NCI-H345 treated with DMSO at 0.1 percent for 48 hours (cell line): ENCODE measurements around the gene ATR.
"Not testable (repeated sequence)": the region's sequence is repeated elsewhere in the genome, so short reads cannot be mapped to it uniquely, and the experiment has no call there.

ENCODE experiments used
- DNase-seq: peaks from one replicate; lab custom pipeline; 2025; ENCODE audit not compliant: unreplicated experiment; lab: John Stamatoyannopoulos, UW

Gene ATR

DNA sequence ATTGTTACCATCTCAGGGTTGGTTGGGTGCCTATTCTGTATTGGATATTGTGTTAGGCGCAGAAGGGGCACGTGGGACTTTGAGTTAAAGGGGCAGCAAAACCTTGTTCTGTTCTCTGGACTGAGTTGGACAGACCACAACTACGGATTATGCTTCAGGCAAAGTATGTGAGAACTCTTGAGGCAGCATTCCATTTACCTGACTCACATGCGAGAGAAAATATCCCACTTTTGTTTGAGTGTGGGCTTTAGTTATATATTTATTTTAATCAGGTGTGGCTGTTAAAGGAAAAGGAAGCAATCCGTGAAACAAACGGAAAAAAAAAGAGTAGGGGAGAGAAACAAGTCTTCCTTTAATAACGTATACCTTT is 17.0 kb upstream of the ATR start:
- DNase-seq: no peak

GRCh38 chr3:142595141-142595540 is 16.6 kb upstream of the ATR start:
- no peak for DNase-seq

DNA sequence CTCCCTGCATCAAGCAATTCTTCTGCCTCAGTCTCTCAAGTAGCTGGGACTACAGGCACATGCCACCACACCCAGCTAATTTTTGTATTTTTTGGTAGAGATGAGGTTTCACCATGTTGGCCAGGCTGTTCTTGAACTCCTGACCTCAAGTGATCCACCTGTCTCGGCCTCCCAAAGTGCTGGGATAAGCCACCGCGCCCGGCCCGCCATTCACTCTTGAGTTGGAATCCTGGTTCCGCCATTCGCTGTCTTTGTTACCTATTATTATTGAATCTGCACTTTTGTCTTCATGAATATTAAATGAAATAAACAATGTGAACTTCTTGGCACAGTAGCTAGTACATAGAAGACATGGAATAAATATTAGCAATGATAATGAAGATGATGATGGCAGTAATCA is 13.7 kb upstream of the ATR start:
- DNase-seq: not testable (repeated sequence)

DNA sequence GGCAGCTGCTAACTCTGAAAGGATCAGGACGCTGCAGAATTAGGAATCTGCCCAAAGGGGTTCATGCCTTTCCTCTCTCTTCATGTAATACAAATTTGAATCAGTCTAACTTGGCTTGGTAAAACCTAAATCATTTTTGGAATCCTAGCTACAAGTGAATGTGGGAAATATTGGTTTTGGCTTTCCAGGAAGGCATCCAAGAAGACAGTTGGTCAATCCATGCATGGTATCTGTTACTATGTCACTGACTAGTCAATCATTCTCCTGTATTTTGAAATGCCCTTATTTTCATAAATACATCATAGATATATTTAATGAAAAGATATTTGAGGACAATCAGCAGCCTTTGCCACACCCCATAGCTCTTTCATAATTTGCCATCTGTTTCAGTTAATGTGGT is 10.2 kb upstream of the ATR start:
- DNase-seq: no peak

DNA sequence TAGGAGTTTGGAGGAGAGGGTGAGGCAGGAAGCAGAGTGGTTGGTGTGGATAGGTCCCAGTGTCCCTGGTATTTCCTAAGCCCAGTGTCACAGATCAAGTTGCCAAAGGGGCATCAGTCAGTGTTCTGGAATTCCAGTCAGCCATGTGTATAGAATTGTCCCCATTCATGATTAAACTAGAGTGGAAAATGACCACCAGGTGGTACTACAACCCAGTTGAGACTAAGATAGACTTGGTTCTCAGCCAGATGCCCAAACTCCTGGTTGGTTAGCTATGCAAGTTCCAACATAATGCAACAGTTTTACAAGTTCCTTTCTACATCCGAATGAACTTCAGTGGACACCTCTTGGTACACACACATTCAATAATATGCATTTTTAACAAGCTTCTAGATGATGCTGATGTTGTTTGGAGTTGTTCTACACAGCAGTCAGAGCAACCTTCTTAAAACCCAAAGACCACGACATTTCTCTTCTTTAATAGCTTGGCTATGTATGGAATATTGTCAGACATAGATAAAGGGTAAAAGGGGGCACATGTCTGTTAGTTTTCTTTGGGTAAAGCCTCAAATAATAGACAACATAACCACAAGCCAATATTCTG is 8.4 kb upstream of the ATR start:
- peak; percentile 36 for DNase-seq

- DNase-seq: not testable (repeated sequence)
Observed at GRCh38 chr3:142581070-142581469, 2.5 kb upstream of the ATR start.

DNA sequence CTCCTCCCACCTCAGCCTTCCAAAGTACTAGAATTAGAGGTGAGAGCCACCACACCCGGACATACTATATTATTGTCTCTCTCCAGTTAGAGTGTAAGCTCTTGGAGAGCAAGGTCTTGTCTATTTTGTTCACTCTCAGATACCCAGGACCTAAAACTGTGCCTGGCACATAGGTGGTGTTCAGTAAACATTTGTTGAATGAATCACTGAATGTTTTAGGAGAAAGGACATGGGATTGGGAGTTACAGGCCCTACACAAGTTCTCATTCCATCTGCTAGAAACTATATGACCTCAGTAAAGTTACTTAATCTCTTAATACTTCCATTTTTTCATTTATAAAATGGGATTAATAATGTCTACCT is 1.5 kb upstream of the ATR start:
- DNase-seq: no peak

- no peak for DNase-seq
Observed at GRCh38 chr3:142577696-142578328, 721 bp downstream of the ATR start.

DNA sequence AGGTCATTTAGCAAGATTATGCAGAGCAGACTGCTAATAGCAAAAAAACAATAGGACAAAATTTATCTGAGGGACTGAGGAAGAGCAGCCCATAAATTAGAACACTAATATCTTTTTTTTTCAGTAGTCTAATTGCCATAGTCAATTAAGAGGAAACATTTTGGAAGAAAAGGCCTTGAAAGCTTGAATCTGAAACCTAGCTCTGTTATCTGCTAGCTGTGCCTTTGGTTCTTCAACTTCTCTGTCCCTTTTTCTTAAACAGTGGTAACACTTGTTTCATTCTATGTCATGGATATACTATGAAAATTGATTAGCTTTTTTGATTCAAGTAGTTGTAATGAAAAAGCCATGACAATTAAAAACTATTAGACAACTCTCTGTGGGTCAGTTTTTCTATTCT is 1.7 kb downstream of the ATR start:
- DNase-seq: no peak

DNA sequence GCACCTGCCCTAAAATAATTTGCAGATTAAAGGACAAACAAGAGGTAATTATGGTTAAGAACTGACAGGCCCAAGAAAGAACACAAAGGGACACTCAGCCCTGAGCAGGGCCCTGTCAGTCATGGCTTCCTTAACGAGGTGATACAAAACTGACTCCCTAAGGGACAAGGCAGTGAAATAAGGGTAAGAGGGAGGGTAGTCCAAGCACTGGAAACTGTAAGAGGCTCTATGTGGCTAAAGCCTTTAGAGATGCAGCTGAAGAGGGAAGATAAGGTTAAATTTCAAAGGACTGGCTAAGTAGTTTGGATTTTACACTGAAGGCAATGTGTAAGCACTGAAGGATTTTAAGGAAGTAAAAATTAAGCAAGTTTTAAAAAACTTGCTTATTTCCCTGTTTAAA is 3.9 kb downstream of the ATR start:
- no peak for DNase-seq

GRCh38 chr3:142574223-142574622 is 4.3 kb downstream of the ATR start:
- not testable (repeated sequence) for DNase-seq

- DNase-seq: not testable (repeated sequence)
Observed at GRCh38 chr3:142569422-142569821, 9.1 kb downstream of the ATR start.

- DNase-seq: no peak
Observed at GRCh38 chr3:142568393-142569017, 10.0 kb downstream of the ATR start.

DNA sequence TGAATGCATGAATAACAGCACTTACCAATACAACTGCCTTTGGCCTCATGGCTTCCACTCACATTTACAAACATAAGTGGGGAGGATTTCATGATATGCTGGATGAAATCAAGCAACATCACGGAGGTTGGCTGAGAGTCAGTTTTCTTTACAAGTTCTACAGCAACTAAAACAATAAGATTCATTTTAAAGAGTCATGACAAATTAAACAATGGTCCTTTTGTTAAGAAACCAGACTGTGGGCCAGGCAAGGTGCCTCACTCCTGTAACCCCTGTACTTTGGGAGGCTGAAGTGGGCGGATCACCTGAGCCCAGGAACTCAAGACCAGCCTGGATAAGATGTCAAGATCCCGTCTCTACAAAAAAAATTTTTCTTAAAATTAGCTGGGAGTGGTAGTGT is 12.4 kb downstream of the ATR start:
- no peak for DNase-seq

- no peak for DNase-seq
Observed at GRCh38 chr3:142563496-142563997, 15.0 kb downstream of the ATR start.

DNA sequence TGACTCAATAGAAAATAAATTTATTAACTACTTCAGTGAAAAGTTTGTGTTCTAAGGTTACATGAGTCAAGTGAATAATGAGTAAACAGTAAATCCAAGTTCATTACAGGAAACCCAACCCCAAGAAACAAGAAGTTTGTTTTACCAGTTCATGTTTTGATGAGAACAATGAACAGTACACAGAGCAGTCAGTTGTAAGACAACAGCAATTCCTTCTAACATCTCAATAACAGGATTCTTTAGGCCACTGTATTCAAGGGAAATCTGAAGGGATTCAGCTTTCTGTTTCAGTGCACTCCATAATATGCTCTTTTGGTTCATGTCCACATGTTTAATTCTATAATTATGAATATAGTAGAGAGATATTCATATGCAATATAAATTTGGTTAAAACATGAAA is 18.4 kb downstream of the ATR start:
- no peak for DNase-seq

GRCh38 chr3:142553741-142554140 is 24.8 kb downstream of the ATR start:
- DNase-seq: no peak

GRCh38 chr3:142552579-142552978 is 26.0 kb downstream of the ATR start:
- not testable (repeated sequence) for DNase-seq

GRCh38 chr3:142549986-142550385 is 28.5 kb downstream of the ATR start:
- no peak for DNase-seq

GRCh38 chr3:142543307-142543706 is 35.2 kb downstream of the ATR start:
- DNase-seq: no peak

DNA sequence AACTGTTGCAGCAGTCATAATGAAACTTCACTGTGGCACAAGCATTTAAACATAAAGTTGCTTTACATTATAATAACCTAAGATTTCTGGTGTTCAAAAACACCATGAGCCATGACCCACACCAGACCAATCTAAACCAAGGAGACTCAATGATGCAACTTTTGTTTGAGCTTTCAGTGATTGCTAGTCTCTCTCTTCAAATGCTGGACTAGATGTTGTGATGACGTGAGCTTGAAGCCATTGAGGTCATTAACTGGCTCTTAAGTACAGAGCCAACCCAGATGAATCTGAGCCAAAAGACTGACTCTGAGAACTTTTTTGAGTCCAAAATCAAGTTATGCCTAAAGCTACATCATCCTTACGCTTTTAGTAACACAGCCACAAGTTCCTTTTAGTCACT is 36.5 kb downstream of the ATR start:
- DNase-seq: no peak

DNA sequence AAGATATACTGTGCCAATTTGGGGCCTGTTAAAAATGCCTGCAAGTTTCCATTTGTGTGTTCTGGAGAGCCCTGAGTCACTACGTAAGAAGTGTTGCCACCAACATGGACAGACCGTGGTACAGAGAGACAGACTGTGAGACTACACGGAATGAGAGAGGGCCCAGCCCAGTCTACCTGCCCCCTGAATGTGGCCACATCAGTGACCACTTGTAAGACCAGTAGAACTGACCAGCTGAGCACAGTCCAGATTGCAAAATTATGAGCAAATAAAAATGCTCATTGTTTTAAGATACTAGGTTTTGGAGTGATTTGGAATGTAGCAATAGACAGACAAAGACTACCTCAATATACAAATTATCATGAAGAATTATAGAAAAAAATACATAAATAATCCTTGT is 42.0 kb downstream of the ATR start:
- DNase-seq: no peak

- no peak for DNase-seq
Observed at GRCh38 chr3:142534543-142534942, 44.0 kb downstream of the ATR start.
